OCI-LY7 (cell line): ENCODE measurements around the gene CNIH2.

Experiments
- CTCF ChIP-seq: fragments of 200-600 bp; sonication (generic); conservative IDR thresholded peaks from 2 replicates; pipeline ENCODE4 v1.5.1; 2014; ENCODE audit warnings: mild to moderate bottlenecking, antibody characterized with exemption, low read length, moderate library complexity, mixed read lengths
- EZH2phosphoT487 ChIP-seq: fragments of 200-600 bp; sonication (generic); IDR thresholded peaks from 2 replicates; pipeline ENCODE4 v1.6.1; 2018; ENCODE audit warnings: low read depth, borderline replicate concordance, mild to moderate bottlenecking, mixed run types, antibody characterized with exemption, low read length, moderate library complexity, mixed read lengths

- TF ChIP-seq EZH2phosphoT487 (no peak), CTCF (no peak)
Observed at GRCh38 chr11:66315921-66316811, 38.2 kb downstream of the CNIH2 start.
